ENCODE data around the gene BNIP3. TPM values are rescaled to one million over a fixed set of nuclear protein-coding genes. Genes with fewer than 3 reads are reported as not detected.

Gene BNIP3
- total and polyA plus RNA-seq, 2 of the 13 experiments (the other 11 are each of a cell fraction or from before 2014, with no cell fraction given), result 73.7 to 223 TPM

DNA sequence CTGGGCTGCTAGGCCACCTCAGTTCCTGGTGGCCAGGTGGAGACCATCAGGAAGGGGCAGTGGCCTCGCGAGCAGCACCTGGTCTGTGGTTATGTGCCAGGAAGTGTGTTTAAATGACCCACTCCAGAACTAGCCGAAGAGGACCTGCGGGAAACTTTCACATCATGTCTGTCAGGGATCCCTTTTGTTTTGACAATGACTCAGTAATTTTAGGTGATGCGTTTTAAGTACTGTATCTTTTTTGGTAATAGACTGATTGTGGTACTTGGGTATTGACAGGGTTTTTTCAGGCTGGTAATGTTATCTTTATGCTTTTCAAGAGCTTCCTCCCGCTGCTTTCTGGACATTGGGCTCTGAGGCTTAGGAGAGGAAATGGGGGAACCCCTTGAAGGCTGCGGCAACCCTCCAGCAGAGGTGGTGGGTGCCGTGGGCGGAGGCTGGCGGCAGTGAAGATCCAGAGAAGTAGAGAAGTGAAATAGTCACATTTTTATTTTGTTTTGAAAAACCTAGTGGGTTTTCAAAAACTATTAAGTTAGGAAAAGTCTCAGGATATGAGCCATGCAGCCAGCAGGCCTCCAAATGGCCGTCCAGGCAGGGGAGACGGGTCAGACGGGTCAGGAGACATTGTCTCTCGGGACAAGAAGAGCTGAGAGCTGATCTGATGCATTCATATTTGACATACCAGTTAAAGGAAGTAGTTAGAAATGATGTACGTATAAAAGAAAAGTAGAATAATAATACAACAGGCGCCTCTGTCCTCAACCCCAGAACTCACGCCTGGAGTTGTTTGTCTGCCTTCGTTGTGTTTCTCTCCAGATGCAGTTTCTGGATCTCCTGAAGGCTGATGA, 53.3 kb downstream of the BNIP3 start:
- 96% methylated on average over 18 of the region's 18 CpGs for WGBS (ENCODE audit: low lambda C conversion rate)
- H3K36me3 ChIP-seq (replicated peaks in 1 of 2; ENCODE audit: control insufficient read depth in 1 of 2, insufficient read depth in 2 of 2, low read length in 2 of 2), result peaks cover 2 to 7% of the 10 kb centered on the region in 2 experiments; a peak in 3 of 5 replicates
- DNase-seq (ENCODE audit: low spot score) (no peak), ATAC-seq (no peak), FAIRE-seq (no peak)
- CTCF ChIA-PET (ENCODE audit: low intra/inter-chr PET ratio, low total read pairs), result no interaction called here
- H3K4me1 ChIP-seq (ENCODE audit: insufficient read depth, low read length), result peaks cover 15% of the 10 kb centered on the region; the same call in 1 of the 2 replicates
- intact Hi-C loops (cut with micrococcal nuclease; ENCODE audit: unreplicated experiment) (no loop called here), in situ Hi-C loops (cut with HindIII; ENCODE audit: extremely low pct_ligation_motif_present, low pct_unique_long_range_greater_than_20kb) (no loop called here)
- no peak overlapping the region for H3K9ac ChIP-seq (ENCODE audit: insufficient read depth, low read depth, low read length)
- H3K27ac ChIP-seq (ENCODE audit: extremely low read length, insufficient read depth, low read length), result no peak overlapping the region
- H2AFZ ChIP-seq (ENCODE audit: low read length), result no peak overlapping the region
- H3K27me3 ChIP-seq (ENCODE audit: control insufficient read depth in 1 of 2, insufficient read depth in 2 of 2, low read length in 2 of 2), result no peaks in the 10 kb centered on the region
- H4K20me1 ChIP-seq (ENCODE audit: insufficient read depth, low read length), result peaks cover 74% of the 10 kb centered on the region
- no TSS peak for BruUV-seq (replicated peaks)
- POLR2A ChIA-PET, result no interaction called here
- no peak overlapping the region for H3K4me3 ChIP-seq (replicated peaks in 1 of 3; ENCODE audit: insufficient read depth in 1 of 3, low read depth in 2 of 3, low read length in 3 of 3)
- H3K79me2 ChIP-seq (ENCODE audit: insufficient read depth, low read length), result peaks cover 98% of the 10 kb centered on the region
- H3K9me3 ChIP-seq (ENCODE audit: low read length), result peaks cover 5% of the 10 kb centered on the region
- H3K4me2 ChIP-seq (ENCODE audit: low read depth, low read length), result no peak overlapping the region
- TF ChIP-seq POGZ (CRISPR knock-in tag; IDR thresholded peaks at IDR 0.05) (no peak), SP4 (CRISPR knock-in tag; IDR thresholded peaks at IDR 0.05) (no peak), JARID2 (CRISPR knock-in tag; IDR thresholded peaks at IDR 0.05; ENCODE audit: insufficient replicate concordance) (no peak), ZSCAN22 (CRISPR knock-in tag; IDR thresholded peaks at IDR 0.05) (no peak), ZMAT3 (CRISPR knock-in tag; conservative IDR thresholded peaks at IDR 0.05) (no peak), ZNF777 (CRISPR knock-in tag; IDR thresholded peaks at IDR 0.05) (no peak), SRF (IDR thresholded peaks at IDR 0.05; ENCODE audit: low read depth, low read length) (no peak), PHF20 (CRISPR knock-in tag; IDR thresholded peaks at IDR 0.05) (no peak), YEATS4 (CRISPR knock-in tag; IDR thresholded peaks at IDR 0.05; ENCODE audit: borderline replicate concordance) (no peak), MAZ (IDR thresholded peaks at IDR 0.05; ENCODE audit: borderline replicate concordance, low read depth, low read length) (no peak), MAZ (CRISPR knock-in tag; IDR thresholded peaks at IDR 0.05; ENCODE audit: low read depth) (no peak)
- TF ChIP-seq, protein P1, sequence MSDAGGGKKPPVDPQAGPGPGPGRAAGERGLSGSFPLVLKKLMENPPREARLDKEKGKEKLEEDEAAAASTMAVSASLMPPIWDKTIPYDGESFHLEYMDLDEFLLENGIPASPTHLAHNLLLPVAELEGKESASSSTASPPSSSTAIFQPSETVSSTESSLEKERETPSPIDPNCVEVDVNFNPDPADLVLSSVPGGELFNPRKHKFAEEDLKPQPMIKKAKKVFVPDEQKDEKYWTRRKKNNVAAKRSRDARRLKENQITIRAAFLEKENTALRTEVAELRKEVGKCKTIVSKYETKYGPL (CRISPR knock-in tag; IDR thresholded peaks at IDR 0.05), result no peak
- TF ChIP-seq, protein P2, sequence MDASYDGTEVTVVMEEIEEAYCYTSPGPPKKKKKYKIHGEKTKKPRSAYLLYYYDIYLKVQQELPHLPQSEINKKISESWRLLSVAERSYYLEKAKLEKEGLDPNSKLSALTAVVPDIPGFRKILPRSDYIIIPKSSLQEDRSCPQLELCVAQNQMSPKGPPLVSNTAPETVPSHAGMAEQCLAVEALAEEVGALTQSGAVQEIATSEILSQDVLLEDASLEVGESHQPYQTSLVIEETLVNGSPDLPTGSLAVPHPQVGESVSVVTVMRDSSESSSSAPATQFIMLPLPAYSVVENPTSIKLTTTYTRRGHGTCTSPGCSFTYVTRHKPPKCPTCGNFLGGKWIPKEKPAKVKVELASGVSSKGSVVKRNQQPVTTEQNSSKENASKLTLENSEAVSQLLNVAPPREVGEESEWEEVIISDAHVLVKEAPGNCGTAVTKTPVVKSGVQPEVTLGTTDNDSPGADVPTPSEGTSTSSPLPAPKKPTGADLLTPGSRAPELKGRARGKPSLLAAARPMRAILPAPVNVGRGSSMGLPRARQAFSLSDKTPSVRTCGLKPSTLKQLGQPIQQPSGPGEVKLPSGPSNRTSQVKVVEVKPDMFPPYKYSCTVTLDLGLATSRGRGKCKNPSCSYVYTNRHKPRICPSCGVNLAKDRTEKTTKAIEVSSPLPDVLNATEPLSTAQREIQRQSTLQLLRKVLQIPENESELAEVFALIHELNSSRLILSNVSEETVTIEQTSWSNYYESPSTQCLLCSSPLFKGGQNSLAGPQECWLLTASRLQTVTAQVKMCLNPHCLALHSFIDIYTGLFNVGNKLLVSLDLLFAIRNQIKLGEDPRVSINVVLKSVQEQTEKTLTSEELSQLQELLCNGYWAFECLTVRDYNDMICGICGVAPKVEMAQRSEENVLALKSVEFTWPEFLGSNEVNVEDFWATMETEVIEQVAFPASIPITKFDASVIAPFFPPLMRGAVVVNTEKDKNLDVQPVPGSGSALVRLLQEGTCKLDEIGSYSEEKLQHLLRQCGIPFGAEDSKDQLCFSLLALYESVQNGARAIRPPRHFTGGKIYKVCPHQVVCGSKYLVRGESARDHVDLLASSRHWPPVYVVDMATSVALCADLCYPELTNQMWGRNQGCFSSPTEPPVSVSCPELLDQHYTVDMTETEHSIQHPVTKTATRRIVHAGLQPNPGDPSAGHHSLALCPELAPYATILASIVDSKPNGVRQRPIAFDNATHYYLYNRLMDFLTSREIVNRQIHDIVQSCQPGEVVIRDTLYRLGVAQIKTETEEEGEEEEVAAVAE (CRISPR knock-in tag; IDR thresholded peaks at IDR 0.05; ENCODE audit: borderline replicate concordance), result no peak
- TF ChIP-seq, protein P3, sequence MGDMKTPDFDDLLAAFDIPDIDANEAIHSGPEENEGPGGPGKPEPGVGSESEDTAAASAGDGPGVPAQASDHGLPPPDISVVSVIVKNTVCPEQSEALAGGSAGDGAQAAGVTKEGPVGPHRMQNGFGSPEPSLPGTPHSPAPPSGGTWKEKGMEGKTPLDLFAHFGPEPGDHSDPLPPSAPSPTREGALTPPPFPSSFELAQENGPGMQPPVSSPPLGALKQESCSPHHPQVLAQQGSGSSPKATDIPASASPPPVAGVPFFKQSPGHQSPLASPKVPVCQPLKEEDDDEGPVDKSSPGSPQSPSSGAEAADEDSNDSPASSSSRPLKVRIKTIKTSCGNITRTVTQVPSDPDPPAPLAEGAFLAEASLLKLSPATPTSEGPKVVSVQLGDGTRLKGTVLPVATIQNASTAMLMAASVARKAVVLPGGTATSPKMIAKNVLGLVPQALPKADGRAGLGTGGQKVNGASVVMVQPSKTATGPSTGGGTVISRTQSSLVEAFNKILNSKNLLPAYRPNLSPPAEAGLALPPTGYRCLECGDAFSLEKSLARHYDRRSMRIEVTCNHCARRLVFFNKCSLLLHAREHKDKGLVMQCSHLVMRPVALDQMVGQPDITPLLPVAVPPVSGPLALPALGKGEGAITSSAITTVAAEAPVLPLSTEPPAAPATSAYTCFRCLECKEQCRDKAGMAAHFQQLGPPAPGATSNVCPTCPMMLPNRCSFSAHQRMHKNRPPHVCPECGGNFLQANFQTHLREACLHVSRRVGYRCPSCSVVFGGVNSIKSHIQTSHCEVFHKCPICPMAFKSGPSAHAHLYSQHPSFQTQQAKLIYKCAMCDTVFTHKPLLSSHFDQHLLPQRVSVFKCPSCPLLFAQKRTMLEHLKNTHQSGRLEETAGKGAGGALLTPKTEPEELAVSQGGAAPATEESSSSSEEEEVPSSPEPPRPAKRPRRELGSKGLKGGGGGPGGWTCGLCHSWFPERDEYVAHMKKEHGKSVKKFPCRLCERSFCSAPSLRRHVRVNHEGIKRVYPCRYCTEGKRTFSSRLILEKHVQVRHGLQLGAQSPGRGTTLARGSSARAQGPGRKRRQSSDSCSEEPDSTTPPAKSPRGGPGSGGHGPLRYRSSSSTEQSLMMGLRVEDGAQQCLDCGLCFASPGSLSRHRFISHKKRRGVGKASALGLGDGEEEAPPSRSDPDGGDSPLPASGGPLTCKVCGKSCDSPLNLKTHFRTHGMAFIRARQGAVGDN (CRISPR knock-in tag; IDR thresholded peaks at IDR 0.05), result no peak
- TF ChIP-seq, protein P4, sequence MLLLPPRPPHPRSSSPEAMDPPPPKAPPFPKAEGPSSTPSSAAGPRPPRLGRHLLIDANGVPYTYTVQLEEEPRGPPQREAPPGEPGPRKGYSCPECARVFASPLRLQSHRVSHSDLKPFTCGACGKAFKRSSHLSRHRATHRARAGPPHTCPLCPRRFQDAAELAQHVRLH (CRISPR knock-in tag; IDR thresholded peaks at IDR 0.05; ENCODE audit: borderline replicate concordance, low read depth), result no peak

All from HepG2 (cell line).